Nephron progenitor cell (in vitro differentiated cells): Measurements from ENCODE around the gene CLK3.
A peak's percentile ranks its signal among the peaks of the same experiment; 100 is the strongest.
"Not testable (repeated sequence)": the region's sequence is repeated elsewhere in the genome, so short reads cannot be mapped to it uniquely, and the experiment has no call there.

Experiments
- DNase-seq: peaks from one replicate; pipeline ENCODE4 v3.0.0; 2021
- H3K27ac Mint-ChIP-seq: 2 replicates; pipeline ENCODE4 v1.8.0; 2021; ENCODE audit warnings: mild to moderate bottlenecking, moderate library complexity, mixed read lengths
- H3K27me3 Mint-ChIP-seq: 2 replicates; pipeline ENCODE4 v1.8.0; 2021; ENCODE audit warnings: mild to moderate bottlenecking, low read depth, mixed read lengths; ENCODE audit not compliant: poor library complexity
- H3K36me3 Mint-ChIP-seq: 2 replicates; pipeline ENCODE4 v1.8.0; 2021; ENCODE audit warnings: low read depth, mixed read lengths
- H3K4me1 Mint-ChIP-seq: 2 replicates; pipeline ENCODE4 v1.8.0; 2021; ENCODE audit warnings: mixed read lengths
- H3K4me3 Mint-ChIP-seq: 2 replicates; pipeline ENCODE4 v1.8.0; 2021; ENCODE audit warnings: mild to moderate bottlenecking, moderate library complexity, mixed read lengths
- H3K9me3 Mint-ChIP-seq: 2 replicates; pipeline ENCODE4 v1.8.0; 2021; ENCODE audit warnings: mild to moderate bottlenecking, moderate library complexity, mixed read lengths
- TF ChIP-seq, protein P1 (sequence below): fragments of 200-600 bp; sonication (generic); IDR thresholded peaks from 2 replicates; pipeline ENCODE4 v1.5.0; 2021; ENCODE audit warnings: antibody characterized with exemption

CLK3 gene

DNA sequence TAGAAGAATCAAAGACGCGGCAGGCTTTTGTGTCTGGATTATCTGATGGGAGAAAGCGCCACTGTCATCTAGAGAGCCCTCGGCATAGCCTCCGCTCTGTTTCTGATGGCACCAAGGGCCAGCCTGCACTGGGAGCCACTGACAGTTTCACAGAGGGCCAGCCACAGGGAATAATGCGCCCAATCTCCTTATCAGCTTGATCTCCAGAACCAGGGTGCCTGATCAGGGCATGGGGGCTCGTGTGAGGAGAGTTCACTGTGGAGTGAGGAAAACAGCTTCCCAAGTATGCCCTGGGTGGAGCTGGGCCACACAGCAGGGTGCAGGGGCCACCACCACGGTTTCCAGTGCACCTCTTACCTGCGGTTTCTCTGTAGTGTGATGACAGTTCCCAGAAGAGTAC lies 29.8 kb upstream of the CLK3 start:
- H3K36me3 Mint-ChIP-seq = peaks cover 44% of the 10 kb centered on the region
- peak overlapping the region; percentile 28 for H3K4me3 Mint-ChIP-seq
- peaks cover 94% of the 10 kb centered on the region for H3K4me1 Mint-ChIP-seq
- no peaks in the 10 kb centered on the region for H3K9me3 Mint-ChIP-seq
- H3K27me3 Mint-ChIP-seq = peaks cover 7% of the 10 kb centered on the region
- TF ChIP-seq, protein P1, sequence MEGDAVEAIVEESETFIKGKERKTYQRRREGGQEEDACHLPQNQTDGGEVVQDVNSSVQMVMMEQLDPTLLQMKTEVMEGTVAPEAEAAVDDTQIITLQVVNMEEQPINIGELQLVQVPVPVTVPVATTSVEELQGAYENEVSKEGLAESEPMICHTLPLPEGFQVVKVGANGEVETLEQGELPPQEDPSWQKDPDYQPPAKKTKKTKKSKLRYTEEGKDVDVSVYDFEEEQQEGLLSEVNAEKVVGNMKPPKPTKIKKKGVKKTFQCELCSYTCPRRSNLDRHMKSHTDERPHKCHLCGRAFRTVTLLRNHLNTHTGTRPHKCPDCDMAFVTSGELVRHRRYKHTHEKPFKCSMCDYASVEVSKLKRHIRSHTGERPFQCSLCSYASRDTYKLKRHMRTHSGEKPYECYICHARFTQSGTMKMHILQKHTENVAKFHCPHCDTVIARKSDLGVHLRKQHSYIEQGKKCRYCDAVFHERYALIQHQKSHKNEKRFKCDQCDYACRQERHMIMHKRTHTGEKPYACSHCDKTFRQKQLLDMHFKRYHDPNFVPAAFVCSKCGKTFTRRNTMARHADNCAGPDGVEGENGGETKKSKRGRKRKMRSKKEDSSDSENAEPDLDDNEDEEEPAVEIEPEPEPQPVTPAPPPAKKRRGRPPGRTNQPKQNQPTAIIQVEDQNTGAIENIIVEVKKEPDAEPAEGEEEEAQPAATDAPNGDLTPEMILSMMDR = no peak
- no peak for DNase-seq
- H3K27ac Mint-ChIP-seq = no peak overlapping the region

- Mint-ChIP-seq H3K27me3 (no peaks in the 10 kb centered on the region), H3K9me3 (no peaks in the 10 kb centered on the region), H3K27ac (peak overlapping the region; percentile 84), H3K4me1 (peaks cover 64% of the 10 kb centered on the region), H3K4me3 (peak overlapping the region; percentile 20), H3K36me3 (peaks cover 77% of the 10 kb centered on the region)
- TF ChIP-seq, protein P1 = no peak
- DNase-seq = no peak
Observed at GRCh38 chr15:74589826-74590225, 25.8 kb upstream of the CLK3 start.

DNA sequence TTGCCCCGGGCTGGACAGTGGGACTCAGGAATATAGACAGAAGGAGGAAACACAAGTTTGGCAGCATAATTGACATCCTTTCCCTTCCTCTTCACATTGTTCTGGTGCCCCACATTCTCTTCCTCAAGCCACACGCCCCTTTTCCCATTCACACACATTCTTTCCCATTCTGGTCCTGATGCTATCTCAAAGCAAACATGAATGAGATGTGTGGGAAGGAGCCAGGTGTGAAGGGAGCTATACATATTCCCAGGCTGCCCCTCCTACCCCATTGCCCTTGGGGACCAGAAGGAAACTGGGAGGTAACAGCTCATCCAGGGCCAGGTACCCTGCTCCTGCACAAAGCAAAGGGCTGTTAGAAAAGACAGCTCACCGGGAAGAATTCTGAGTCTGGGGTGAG lies 23.4 kb upstream of the CLK3 start:
- no peaks in the 10 kb centered on the region for H3K9me3 Mint-ChIP-seq
- no peak overlapping the region for H3K27ac Mint-ChIP-seq
- peaks cover 72% of the 10 kb centered on the region for H3K36me3 Mint-ChIP-seq
- no peak overlapping the region for H3K4me3 Mint-ChIP-seq
- H3K4me1 Mint-ChIP-seq = peaks cover 57% of the 10 kb centered on the region
- TF ChIP-seq, protein P1 = no peak
- H3K27me3 Mint-ChIP-seq = no peaks in the 10 kb centered on the region
- no peak for DNase-seq

DNA sequence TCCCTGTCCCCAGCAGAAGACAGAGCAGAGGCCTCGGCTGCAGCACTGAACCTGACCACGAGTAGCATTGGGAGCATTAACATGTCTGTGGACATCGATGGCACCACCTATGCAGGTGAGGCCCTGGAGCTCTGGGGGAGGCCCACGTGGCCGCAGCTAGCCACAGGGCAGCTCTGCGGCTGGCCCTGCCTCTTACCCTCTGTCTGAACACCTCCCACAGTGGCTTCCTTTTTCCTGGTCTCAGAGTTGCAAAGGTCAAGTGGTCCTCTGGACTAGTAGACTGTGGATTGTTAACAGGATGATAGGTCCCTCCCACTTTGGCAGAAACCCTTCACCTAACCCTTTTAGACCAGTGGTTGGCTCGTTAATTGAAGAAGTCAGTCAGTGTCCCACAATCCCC lies 22.5 kb upstream of the CLK3 start:
- no peak overlapping the region for H3K27ac Mint-ChIP-seq
- H3K27me3 Mint-ChIP-seq = no peaks in the 10 kb centered on the region
- peaks cover 57% of the 10 kb centered on the region for H3K4me1 Mint-ChIP-seq
- no peak overlapping the region for H3K4me3 Mint-ChIP-seq
- no peaks in the 10 kb centered on the region for H3K9me3 Mint-ChIP-seq
- peaks cover 70% of the 10 kb centered on the region for H3K36me3 Mint-ChIP-seq
- no peak for DNase-seq
- TF ChIP-seq, protein P1 = no peak

- TF ChIP-seq, protein P1 = no peak
- H3K36me3 Mint-ChIP-seq = peaks cover 76% of the 10 kb centered on the region
- no peak overlapping the region for H3K27ac Mint-ChIP-seq
- peaks cover 54% of the 10 kb centered on the region for H3K4me1 Mint-ChIP-seq
- peaks cover 5% of the 10 kb centered on the region for H3K27me3 Mint-ChIP-seq
- no peak overlapping the region for H3K4me3 Mint-ChIP-seq
- no peak for DNase-seq
- no peaks in the 10 kb centered on the region for H3K9me3 Mint-ChIP-seq
Observed at GRCh38 chr15:74594455-74594854, 21.2 kb upstream of the CLK3 start.

GRCh38 chr15:74595271-74595670 lies 20.4 kb upstream of the CLK3 start:
- H3K36me3 Mint-ChIP-seq = peaks cover 68% of the 10 kb centered on the region

GRCh38 chr15:74596736-74597135 lies 18.9 kb upstream of the CLK3 start:
- H3K27me3 Mint-ChIP-seq, H3K4me3 Mint-ChIP-seq, DNase-seq, H3K9me3 Mint-ChIP-seq: not testable (repeated sequence)
- Mint-ChIP-seq H3K4me1 (peaks cover 39% of the 10 kb centered on the region), H3K36me3 (peaks cover 55% of the 10 kb centered on the region), H3K27ac (peak overlapping the region; percentile 91)

More at GRCh38 chr15:74595271-74595670, 20.4 kb upstream of the CLK3 start:
- Mint-ChIP-seq H3K9me3 (no peaks in the 10 kb centered on the region), H3K4me1 (peaks cover 46% of the 10 kb centered on the region), H3K4me3 (peak overlapping the region; percentile 45), H3K27me3 (peaks cover 5% of the 10 kb centered on the region), H3K27ac (peak overlapping the region; percentile 51)
- no peak for DNase-seq
- TF ChIP-seq, protein P1 = no peak

DNA sequence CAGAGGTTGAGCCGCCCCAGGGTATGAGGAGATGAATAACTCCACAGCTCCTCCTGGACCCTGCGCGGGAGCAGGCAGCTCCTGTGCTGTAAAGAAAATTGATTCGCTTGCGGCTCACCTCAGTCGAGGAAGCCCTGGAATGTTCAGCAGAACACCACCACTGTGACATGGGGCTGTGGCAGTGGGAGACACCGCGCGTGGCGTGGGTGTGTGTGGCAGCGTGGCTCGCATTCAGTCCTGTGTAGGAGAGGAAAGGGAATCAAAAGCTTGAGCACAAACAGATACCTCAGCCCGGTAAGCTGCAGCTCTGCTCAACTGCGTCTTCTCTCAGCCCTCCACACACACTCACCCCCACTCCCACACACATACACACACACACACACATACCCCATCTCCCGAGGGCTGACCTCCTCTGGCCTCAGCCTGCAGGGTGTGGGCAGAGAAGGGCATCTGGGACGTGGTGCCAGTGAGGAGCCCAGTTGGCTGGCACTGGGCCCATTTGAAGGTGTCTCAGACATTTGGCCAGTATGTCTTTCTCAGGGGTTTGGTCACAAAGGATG lies 18.4 kb upstream of the CLK3 start:
- H3K9me3 Mint-ChIP-seq, DNase-seq, H3K27ac Mint-ChIP-seq, H3K27me3 Mint-ChIP-seq, H3K4me3 Mint-ChIP-seq: not testable (repeated sequence)
- Mint-ChIP-seq H3K4me1 (peaks cover 42% of the 10 kb centered on the region), H3K36me3 (peaks cover 50% of the 10 kb centered on the region)
